Measurements from ENCODE around the gene EEIG1. TPM values are rescaled to one million over a fixed set of nuclear protein-coding genes. Genes with fewer than 3 reads are reported as not detected.
A peak's percentile ranks its signal among the peaks of the same experiment; 100 is the strongest.

Gene EEIG1
- total and polyA plus RNA-seq, 9 of the 15 experiments (the other 6 are each of a cell fraction or from before 2014, with no cell fraction given): 0.17 to 16.7 (median 3.6) TPM

- TF ChIP-seq GMEB1 (CRISPR knock-in tag; IDR thresholded peaks at IDR 0.05): peak; percentile 68
- TF ChIP-seq NRF1 (conservative IDR thresholded peaks at IDR 0.05 in 1 of 2, IDR thresholded peaks at IDR 0.05 in 1 of 2): peak; percentile 87 to 90
- no peak for TF ChIP-seq ZNF23 (CRISPR knock-in tag; IDR thresholded peaks at IDR 0.05)
- TF ChIP-seq FOXM1 (IDR thresholded peaks at IDR 0.05; ENCODE audit: low read depth): no peak
- TF ChIP-seq FOXM1 (CRISPR knock-in tag; IDR thresholded peaks at IDR 0.05; ENCODE audit: low read depth): no peak
- no peak for TF ChIP-seq ZNF511 (CRISPR knock-in tag; IDR thresholded peaks at IDR 0.05)
- peak; percentile 47; the same call in 1 of the 2 replicates for TF ChIP-seq MBD2 (IDR thresholded peaks at IDR 0.05; ENCODE audit: borderline replicate concordance, low read depth)
- peak; percentile 38; the same call in 1 of the 2 replicates for TF ChIP-seq CHD2 (IDR thresholded peaks at IDR 0.05; ENCODE audit: low read depth, low read length)
- TF ChIP-seq HBP1 (CRISPR knock-in tag; IDR thresholded peaks at IDR 0.05): no peak
- peak; percentile 69 for TF ChIP-seq TAF1 (IDR thresholded peaks at IDR 0.05; ENCODE audit: control insufficient read depth, extremely low read depth, insufficient read depth, low read length, severe bottlenecking)
- no peak for TF ChIP-seq KDM1A (IDR thresholded peaks at IDR 0.05)
- 0 out of 2 replicates have a peak, but pooled peaks have one; percentile 14 for TF ChIP-seq ELF4 (CRISPR knock-in tag; IDR thresholded peaks at IDR 0.05)
- no peak for TF ChIP-seq EHMT2 (IDR thresholded peaks at IDR 0.05)
- TF ChIP-seq GATAD2B (IDR thresholded peaks at IDR 0.05; ENCODE audit: borderline replicate concordance): peak; percentile 84; the same call in 1 of the 2 replicates
- TF ChIP-seq ZNF57 (CRISPR knock-in tag; IDR thresholded peaks at IDR 0.05): no peak
- TF ChIP-seq SMARCB1 (IDR thresholded peaks at IDR 0.05; ENCODE audit: insufficient read length, low read depth): no peak
- no peak for TF ChIP-seq E2F5 (CRISPR knock-in tag; IDR thresholded peaks at IDR 0.05)
- peak; percentile 39; the same call in 1 of the 2 replicates for TF ChIP-seq DMBX1 (CRISPR knock-in tag; IDR thresholded peaks at IDR 0.05; ENCODE audit: borderline replicate concordance)
- TF ChIP-seq ATF1 (CRISPR knock-in tag; IDR thresholded peaks at IDR 0.05): no peak
- 0 out of 2 replicates have a peak, but pooled peaks have one; percentile 33 for TF ChIP-seq ATF1 (tag; IDR thresholded peaks at IDR 0.05)
- no peak for TF ChIP-seq BRF1 (IDR thresholded peaks at IDR 0.05; ENCODE audit: borderline replicate concordance, extremely low read depth, insufficient read length)
- TF ChIP-seq EGR1 (conservative IDR thresholded peaks at IDR 0.05): peak; percentile 53
- peak; percentile 26 for TF ChIP-seq CCNT2 (IDR thresholded peaks at IDR 0.05; ENCODE audit: borderline replicate concordance, extremely low read depth, insufficient read length, low read depth, low read length)
- TF ChIP-seq NR2C1 (IDR thresholded peaks at IDR 0.05): no peak
- TF ChIP-seq NR2C1 (tag; IDR thresholded peaks at IDR 0.05): peak; percentile 43; the same call in 1 of the 2 replicates
Measured at GRCh38 chr9:127980706-127981558, at the start of gene EEIG1 (continued).

Data from K562 (cell line).